ENCODE data around the gene CACNA1S.

CACNA1S gene

GRCh38 chr1:201119206-201120197 is 7.3 kb upstream of the CACNA1S start:
- in situ Hi-C loops (cut with MboI; ENCODE audit: low sequenced_read_pairs) = no loop called here

GRCh38 chr1:201116091-201116490 is 3.9 kb upstream of the CACNA1S start:
- in situ Hi-C loops (cut with MboI; ENCODE audit: low sequenced_read_pairs) = no loop called here

- in situ Hi-C loops (cut with MboI; ENCODE audit: low sequenced_read_pairs) = no loop called here
These were observed 3.2 kb upstream of the CACNA1S start for GRCh38 chr1:201115390-201115937.

- in situ Hi-C loops (cut with MboI; ENCODE audit: low sequenced_read_pairs) = no loop called here
These were observed 2.3 kb upstream of the CACNA1S start for GRCh38 chr1:201114245-201115131.

GRCh38 chr1:201113451-201114244 is 1.4 kb upstream of the CACNA1S start:
- in situ Hi-C loops (cut with MboI; ENCODE audit: low sequenced_read_pairs) = no loop called here

GRCh38 chr1:201112926-201113325 is 700 bp upstream of the CACNA1S start:
- in situ Hi-C loops (cut with MboI; ENCODE audit: low sequenced_read_pairs) = no loop called here

GRCh38 chr1:201111672-201112071 is 554 bp downstream of the CACNA1S start:
- in situ Hi-C loops (cut with MboI; ENCODE audit: low sequenced_read_pairs) = no loop called here

GRCh38 chr1:201111156-201111555 is 1.1 kb downstream of the CACNA1S start:
- in situ Hi-C loops (cut with MboI; ENCODE audit: low sequenced_read_pairs) = no loop called here

- in situ Hi-C loops (cut with MboI; ENCODE audit: low sequenced_read_pairs) = no loop called here
These were observed 1.6 kb downstream of the CACNA1S start for GRCh38 chr1:201110616-201111015.

- in situ Hi-C loops (cut with MboI; ENCODE audit: low sequenced_read_pairs) = no loop called here
These were observed 2.1 kb downstream of the CACNA1S start for GRCh38 chr1:201110138-201110537.

GRCh38 chr1:201109651-201110050 is 2.6 kb downstream of the CACNA1S start:
- in situ Hi-C loops (cut with MboI; ENCODE audit: low sequenced_read_pairs) = no loop called here

GRCh38 chr1:201108614-201109013 is 3.6 kb downstream of the CACNA1S start:
- in situ Hi-C loops (cut with MboI; ENCODE audit: low sequenced_read_pairs) = no loop called here

- in situ Hi-C loops (cut with MboI; ENCODE audit: low sequenced_read_pairs) = no loop called here
These were observed 6.5 kb downstream of the CACNA1S start for GRCh38 chr1:201105688-201106087.

- in situ Hi-C loops (cut with MboI; ENCODE audit: low sequenced_read_pairs) = no loop called here
These were observed 8.1 kb downstream of the CACNA1S start for GRCh38 chr1:201104141-201104540.

- in situ Hi-C loops (cut with MboI; ENCODE audit: low sequenced_read_pairs) = no loop called here
These were observed 8.6 kb downstream of the CACNA1S start for GRCh38 chr1:201103666-201104065.

GRCh38 chr1:201100169-201100930 is 11.9 kb downstream of the CACNA1S start:
- in situ Hi-C loops (cut with MboI; ENCODE audit: low sequenced_read_pairs) = no loop called here

GRCh38 chr1:201098992-201099677 is 13.1 kb downstream of the CACNA1S start:
- in situ Hi-C loops (cut with MboI; ENCODE audit: low sequenced_read_pairs) = no loop called here

- in situ Hi-C loops (cut with MboI; ENCODE audit: low sequenced_read_pairs) = no loop called here
These were observed 15.0 kb downstream of the CACNA1S start for GRCh38 chr1:201096977-201097856.
